Common myeloid progenitor, CD34-positive (primary cell): Measurements from ENCODE around the gene OR1E2.
A peak's percentile ranks its signal among the peaks of the same experiment; 100 is the strongest.
"Not testable (repeated sequence)": the region's sequence is repeated elsewhere in the genome, so short reads cannot be mapped to it uniquely, and the experiment has no call there.

Experiments used
- CTCF ChIA-PET: fragments of 350-600 bp; sonication (Branson Sonifier 250); formaldehyde crosslinking; loops from one replicate; lab custom pipeline; 2021; ENCODE audit warnings: antibody characterized with exemption; lab: Charles Lee
- POLR2A ChIA-PET: fragments of 350-600 bp; sonication (Branson Sonifier 250); formaldehyde crosslinking; loops from one replicate; lab custom pipeline; 2021; ENCODE audit warnings: antibody characterized with exemption; lab: Charles Lee
- DNase-seq, 3 donors: peaks; one replicate each; pipeline versions ENCODE4 v3.0.0 to v3.0.0-alpha.2; 2013
- H3K27ac ChIP-seq, 2 experiments: 1 replicate in 1 of 2; 2 replicates in 1 of 2; pipeline ENCODE4 v1.7.0; 2013; ENCODE audit warnings: inconsistent platforms in 2 of 2, low read length in 2 of 2, mild to moderate bottlenecking in 2 of 2, low read depth in 1 of 2, moderate library complexity in 1 of 2; ENCODE audit not compliant: severe bottlenecking in 2 of 2, insufficient read depth in 1 of 2, poor library complexity in 1 of 2
- H3K27me3 ChIP-seq, 5 experiments: replicated peaks in 2 of 5; 1 replicate in 3 of 5; 2 replicates in 2 of 5; pipeline versions ENCODE4 v1.6.1 to v1.7.0; 2013; ENCODE audit warnings: low read length in 4 of 5, mild to moderate bottlenecking in 2 of 5, moderate library complexity in 2 of 5, inconsistent platforms in 1 of 5; ENCODE audit not compliant: insufficient read depth in 5 of 5, control insufficient read depth in 4 of 5
- H3K36me3 ChIP-seq, 4 experiments: 1 replicate in 2 of 4; 2 replicates in 2 of 4; pipeline versions ENCODE4 v1.6.1 to v1.7.0; 2013; ENCODE audit warnings: low read length in 3 of 4, control low read depth in 1 of 4, mild to moderate bottlenecking in 1 of 4; ENCODE audit not compliant: control insufficient read depth in 4 of 4, insufficient read depth in 4 of 4
- H3K4me1 ChIP-seq, 4 experiments: 1 replicate in 3 of 4; 2 replicates in 1 of 4; pipeline versions ENCODE4 v1.6.1 to v1.7.1; 2013; ENCODE audit warnings: low read length in 3 of 4, mild to moderate bottlenecking in 3 of 4, control low read depth in 1 of 4, inconsistent platforms in 1 of 4, moderate library complexity in 1 of 4; ENCODE audit not compliant: control insufficient read depth in 4 of 4, insufficient read depth in 4 of 4; ENCODE audit errors: control extremely low read depth in 1 of 4
- H3K4me3 ChIP-seq, 7 experiments: 1 replicate in 4 of 7; 2 replicates in 3 of 7; pipeline versions ENCODE4 v1.5.1 to v1.7.0; 2013; ENCODE audit warnings: mild to moderate bottlenecking in 7 of 7, low read length in 6 of 7, moderate library complexity in 6 of 7, inconsistent platforms in 2 of 7, low read depth in 2 of 7, control low read depth in 1 of 7; ENCODE audit not compliant: insufficient read depth in 4 of 7, control insufficient read depth in 1 of 7; ENCODE audit errors: extremely low read depth in 1 of 7
- H3K9me3 ChIP-seq, 5 experiments: 1 replicate in 4 of 5; 2 replicates in 1 of 5; pipeline versions ENCODE4 v1.6.1 to v1.7.1; 2013; ENCODE audit warnings: low read length in 4 of 5, mild to moderate bottlenecking in 2 of 5, inconsistent platforms in 1 of 5, low read depth in 1 of 5, moderate library complexity in 1 of 5; ENCODE audit not compliant: control insufficient read depth in 4 of 5, insufficient read depth in 2 of 5; ENCODE audit errors: control extremely low read depth in 1 of 5
- WGBS: methylation state at CpG from one replicate; pipeline ENCODE4 v1.1.5; 2013; ENCODE audit not compliant: insufficient coverage; 5-methylcytosine and 5-hydroxymethylcytosine counted together

Gene OR1E2

GRCh38 chr17:3438368-3438767 is 4.7 kb upstream of the OR1E2 start:
- no peak overlapping the region for H3K27ac ChIP-seq
- POLR2A ChIA-PET: no interaction called here

DNA sequence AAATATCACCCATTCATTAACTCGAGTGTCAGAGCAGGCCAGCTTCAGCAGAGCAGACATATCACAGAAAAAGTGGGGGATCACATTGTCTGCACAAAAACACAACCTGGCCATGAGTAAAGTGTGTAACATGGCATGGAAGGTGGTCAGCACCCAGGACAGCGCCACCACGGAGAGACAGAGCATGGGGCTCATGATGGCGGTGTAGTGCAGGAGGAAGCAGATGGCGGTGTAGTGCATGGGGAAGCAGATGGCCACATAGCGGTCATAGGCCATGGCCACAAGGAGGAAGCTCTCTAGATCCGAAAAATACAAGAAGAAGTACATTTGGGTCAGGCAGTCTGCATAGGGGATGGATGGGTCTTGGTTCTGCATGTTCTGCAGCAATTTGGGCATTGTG is 426 bp downstream of the OR1E2 start:
- DNase-seq: peak; percentile 83 to 98 (median 96)
- H3K36me3 ChIP-seq, H3K27ac ChIP-seq, H3K9me3 ChIP-seq, CTCF ChIA-PET, H3K4me1 ChIP-seq, H3K4me3 ChIP-seq, POLR2A ChIA-PET, H3K27me3 ChIP-seq: not testable (repeated sequence)
- WGBS: 3% methylated on average over 6 of the region's 7 CpGs

More at GRCh38 chr17:3438368-3438767, 4.7 kb upstream of the OR1E2 start:
- Histone ChIP-seq H3K27me3 (peaks cover 0 to 8% (median 0%) of the 10 kb centered on the region in 5 experiments), H3K36me3 (no peaks in the 10 kb centered on the region), H3K9me3 (no peaks in the 10 kb centered on the region), H3K4me1 (peaks cover 0 to 1% (median 0%) of the 10 kb centered on the region in 4 experiments), H3K4me3 (no peak overlapping the region)
- CTCF ChIA-PET: no interaction called here
- DNase-seq: no peak
- 100% methylated on average over 1 of the region's 1 CpG for WGBS

- 86% methylated on average over 1 of the region's 2 CpGs for WGBS
- no peak for DNase-seq
Observed at GRCh38 chr17:3418222-3418621, 15.4 kb downstream of the OR1E2 start.

DNA sequence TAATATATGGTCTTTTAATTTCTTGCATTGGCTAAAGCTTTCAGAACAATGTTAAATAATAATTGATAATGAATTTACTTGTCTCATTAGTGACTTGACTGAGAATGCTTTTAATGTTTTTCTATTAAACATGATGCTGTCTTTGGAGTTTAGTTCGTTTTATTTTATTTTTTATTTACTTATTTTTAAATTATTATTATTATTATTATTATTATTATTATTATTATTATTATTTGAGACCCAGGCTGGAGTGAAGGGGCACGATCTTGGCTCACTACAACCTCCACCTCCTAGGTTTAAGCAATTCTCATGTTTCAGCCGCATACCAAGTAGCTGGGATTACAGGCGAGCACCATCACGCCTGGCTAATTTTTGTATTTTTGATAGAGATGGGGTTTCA is 18.0 kb downstream of the OR1E2 start:
- H3K36me3 ChIP-seq: no peaks in the 10 kb centered on the region
- CTCF ChIA-PET: no interaction called here
- peaks cover 0 to 19% (median 10%) of the 10 kb centered on the region in 4 experiments for H3K4me1 ChIP-seq
- no peaks in the 10 kb centered on the region for H3K27me3 ChIP-seq
- no peak overlapping the region for H3K27ac ChIP-seq
- no peak overlapping the region for H3K4me3 ChIP-seq
- POLR2A ChIA-PET: no interaction called here
- no peak for DNase-seq
- 94% methylated on average over 3 of the region's 5 CpGs for WGBS
- peaks cover 0 to 5% (median 0%) of the 10 kb centered on the region in 5 experiments for H3K9me3 ChIP-seq

More at GRCh38 chr17:3418222-3418621, 15.4 kb downstream of the OR1E2 start:
- Histone ChIP-seq H3K4me1 (peaks cover 0 to 2% (median under 1%) of the 10 kb centered on the region in 4 experiments), H3K36me3 (no peaks in the 10 kb centered on the region), H3K27me3 (no peaks in the 10 kb centered on the region), H3K27ac (no peak overlapping the region), H3K4me3 (no peak overlapping the region), H3K9me3 (peaks cover 0 to 5% (median 0%) of the 10 kb centered on the region in 5 experiments)
- CTCF ChIA-PET: no interaction called here
- POLR2A ChIA-PET: no interaction called here

- WGBS: no CpG with 5 or more reads among the region's 16 CpGs
- H3K27ac ChIP-seq, DNase-seq, H3K9me3 ChIP-seq, H3K27me3 ChIP-seq, H3K36me3 ChIP-seq, POLR2A ChIA-PET, CTCF ChIA-PET: not testable (repeated sequence)
- H3K4me3 ChIP-seq: peak overlapping the region in 2 of 7 experiments; percentile 19 to 33
- peaks cover 0 to 23% (median 10%) of the 10 kb centered on the region in 4 experiments for H3K4me1 ChIP-seq
Observed at GRCh38 chr17:3412216-3412615, 21.4 kb downstream of the OR1E2 start.

GRCh38 chr17:3411070-3411469 is 22.6 kb downstream of the OR1E2 start, which contains the start of gene OR3A3:
OR3A3 (plus strand) TSS chr17:3411370.
- H3K27ac ChIP-seq: no peak within 1 kb of the TSS
- ChIA-PET CTCF (no interaction called here), POLR2A (no interaction called here)
- H3K4me3 ChIP-seq: peak within 1 kb of the TSS in 2 of 7 experiments; percentile 19 to 33
- 80% methylated on average over 1 of the region's 3 CpGs for WGBS
- peaks cover 0 to 23% (median 10%) of the 10 kb centered on the region in 4 experiments for H3K4me1 ChIP-seq
- DNase-seq: no peak
- H3K9me3 ChIP-seq: peaks cover 0 to 8% (median 0%) of the 10 kb centered on the region in 5 experiments
- H3K27me3 ChIP-seq: no peaks in the 10 kb centered on the region
- no peaks in the 10 kb centered on the region for H3K36me3 ChIP-seq

DNA sequence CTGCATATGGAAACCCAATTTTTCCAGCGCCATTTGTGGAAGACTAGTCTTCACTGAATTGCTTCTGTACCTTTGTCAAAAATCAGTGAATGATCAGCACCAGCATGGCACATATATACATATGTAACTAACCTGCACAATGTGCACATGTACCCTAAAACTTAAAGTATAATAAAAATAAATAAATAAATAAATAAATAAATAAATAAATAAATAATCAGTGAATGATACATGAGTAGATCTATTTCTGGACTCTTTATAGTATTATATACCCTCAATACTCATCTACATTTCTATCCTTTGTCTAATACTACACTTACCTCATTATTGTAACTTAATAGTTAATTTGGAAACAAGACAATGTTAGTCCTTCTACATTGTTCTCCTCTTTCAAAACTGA is 29.8 kb downstream of the OR1E2 start:
- H3K27me3 ChIP-seq, H3K9me3 ChIP-seq, POLR2A ChIA-PET, DNase-seq, H3K4me3 ChIP-seq, H3K4me1 ChIP-seq, H3K36me3 ChIP-seq, CTCF ChIA-PET, H3K27ac ChIP-seq: not testable (repeated sequence)
- no CpG with 5 or more reads among the region's 1 CpG for WGBS
